Ishikawa (cell line): ENCODE data around the gene FAM131C.

Experiments used
- CEBPB ChIP-seq: IDR thresholded peaks from 2 replicates; pipeline ENCODE4 v1.6.1; 2012
- EGR1 ChIP-seq: IDR thresholded peaks from 2 replicates; pipeline ENCODE4 v1.6.1; 2012
- EP300 ChIP-seq: IDR thresholded peaks from 2 replicates; pipeline ENCODE4 v1.6.1; 2012; ENCODE audit warnings: borderline replicate concordance
- FOXM1 ChIP-seq: IDR thresholded peaks from 2 replicates; pipeline ENCODE4 v1.6.1; 2012; ENCODE audit warnings: low read depth, borderline replicate concordance
- RAD21 ChIP-seq: IDR thresholded peaks from 2 replicates; pipeline ENCODE4 v1.6.1; 2012; ENCODE audit warnings: low read depth
- TAF1 ChIP-seq: IDR thresholded peaks from 2 replicates; pipeline ENCODE4 v1.6.1; 2012; ENCODE audit warnings: low read depth, mild to moderate bottlenecking
- TCF12 ChIP-seq: IDR thresholded peaks from 2 replicates; pipeline ENCODE4 v1.6.1; 2012; ENCODE audit warnings: low read depth
- TEAD4 ChIP-seq: IDR thresholded peaks from 2 replicates; pipeline ENCODE4 v1.6.1; 2012
- YY1 ChIP-seq: IDR thresholded peaks from 2 replicates; pipeline ENCODE4 v1.6.1; 2012; ENCODE audit warnings: low read depth
- TF ChIP-seq, protein P1 (sequence below): IDR thresholded peaks from 2 replicates; pipeline ENCODE4 v1.6.1; 2012; ENCODE audit warnings: low read depth, mild to moderate bottlenecking
- TF ChIP-seq, protein P2 (sequence below): IDR thresholded peaks from 2 replicates; pipeline ENCODE4 v1.6.1; 2012
- TF ChIP-seq, protein P3 (sequence below): IDR thresholded peaks from 2 replicates; pipeline ENCODE4 v1.6.1; 2012

DNA sequence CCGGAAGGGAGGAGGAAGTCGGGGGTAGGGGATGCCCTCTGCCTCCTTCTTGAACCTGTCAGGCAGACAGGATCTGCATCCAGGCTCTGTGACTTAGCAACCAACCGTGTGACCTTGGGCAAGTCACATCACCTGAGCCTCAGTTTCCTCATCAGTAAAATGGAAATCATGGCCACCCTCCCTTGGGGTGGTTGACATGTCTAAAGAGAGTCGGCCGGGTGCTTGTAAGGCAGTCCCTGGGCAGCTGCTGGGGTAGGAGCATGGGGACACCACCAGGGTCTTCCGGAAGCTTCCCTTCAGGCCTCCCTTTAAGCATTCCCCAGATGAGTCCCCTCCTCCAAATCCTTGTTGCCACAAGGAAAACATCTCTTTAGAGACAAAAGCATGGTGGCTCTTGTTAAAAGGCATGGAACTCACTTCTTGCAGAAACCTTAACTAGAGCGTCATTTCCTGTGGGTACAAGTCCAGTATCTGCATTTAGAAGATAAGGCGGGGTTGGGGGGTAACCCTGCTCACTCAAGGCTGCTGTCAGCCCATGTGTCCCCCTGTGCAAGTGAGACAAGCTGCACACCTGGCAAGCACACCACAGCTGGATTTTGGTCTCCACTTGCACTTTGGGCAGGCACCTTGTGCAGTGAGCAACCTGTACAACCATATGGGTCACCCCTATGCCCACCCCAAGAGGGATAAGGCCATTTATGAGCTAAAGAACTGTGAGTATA is 19.5 kb downstream of the FAM131C start:
- TF ChIP-seq, protein P1, sequence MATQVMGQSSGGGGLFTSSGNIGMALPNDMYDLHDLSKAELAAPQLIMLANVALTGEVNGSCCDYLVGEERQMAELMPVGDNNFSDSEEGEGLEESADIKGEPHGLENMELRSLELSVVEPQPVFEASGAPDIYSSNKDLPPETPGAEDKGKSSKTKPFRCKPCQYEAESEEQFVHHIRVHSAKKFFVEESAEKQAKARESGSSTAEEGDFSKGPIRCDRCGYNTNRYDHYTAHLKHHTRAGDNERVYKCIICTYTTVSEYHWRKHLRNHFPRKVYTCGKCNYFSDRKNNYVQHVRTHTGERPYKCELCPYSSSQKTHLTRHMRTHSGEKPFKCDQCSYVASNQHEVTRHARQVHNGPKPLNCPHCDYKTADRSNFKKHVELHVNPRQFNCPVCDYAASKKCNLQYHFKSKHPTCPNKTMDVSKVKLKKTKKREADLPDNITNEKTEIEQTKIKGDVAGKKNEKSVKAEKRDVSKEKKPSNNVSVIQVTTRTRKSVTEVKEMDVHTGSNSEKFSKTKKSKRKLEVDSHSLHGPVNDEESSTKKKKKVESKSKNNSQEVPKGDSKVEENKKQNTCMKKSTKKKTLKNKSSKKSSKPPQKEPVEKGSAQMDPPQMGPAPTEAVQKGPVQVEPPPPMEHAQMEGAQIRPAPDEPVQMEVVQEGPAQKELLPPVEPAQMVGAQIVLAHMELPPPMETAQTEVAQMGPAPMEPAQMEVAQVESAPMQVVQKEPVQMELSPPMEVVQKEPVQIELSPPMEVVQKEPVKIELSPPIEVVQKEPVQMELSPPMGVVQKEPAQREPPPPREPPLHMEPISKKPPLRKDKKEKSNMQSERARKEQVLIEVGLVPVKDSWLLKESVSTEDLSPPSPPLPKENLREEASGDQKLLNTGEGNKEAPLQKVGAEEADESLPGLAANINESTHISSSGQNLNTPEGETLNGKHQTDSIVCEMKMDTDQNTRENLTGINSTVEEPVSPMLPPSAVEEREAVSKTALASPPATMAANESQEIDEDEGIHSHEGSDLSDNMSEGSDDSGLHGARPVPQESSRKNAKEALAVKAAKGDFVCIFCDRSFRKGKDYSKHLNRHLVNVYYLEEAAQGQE, result no peak
- no peak for TF ChIP-seq TAF1
- TF ChIP-seq, protein P2, sequence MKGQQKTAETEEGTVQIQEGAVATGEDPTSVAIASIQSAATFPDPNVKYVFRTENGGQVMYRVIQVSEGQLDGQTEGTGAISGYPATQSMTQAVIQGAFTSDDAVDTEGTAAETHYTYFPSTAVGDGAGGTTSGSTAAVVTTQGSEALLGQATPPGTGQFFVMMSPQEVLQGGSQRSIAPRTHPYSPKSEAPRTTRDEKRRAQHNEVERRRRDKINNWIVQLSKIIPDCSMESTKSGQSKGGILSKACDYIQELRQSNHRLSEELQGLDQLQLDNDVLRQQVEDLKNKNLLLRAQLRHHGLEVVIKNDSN, result no peak
- TF ChIP-seq CEBPB, result no peak
- TF ChIP-seq, protein P3, sequence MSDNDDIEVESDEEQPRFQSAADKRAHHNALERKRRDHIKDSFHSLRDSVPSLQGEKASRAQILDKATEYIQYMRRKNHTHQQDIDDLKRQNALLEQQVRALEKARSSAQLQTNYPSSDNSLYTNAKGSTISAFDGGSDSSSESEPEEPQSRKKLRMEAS, result no peak
- TF ChIP-seq RAD21, result no peak
- TF ChIP-seq TEAD4, result no peak
- TF ChIP-seq EP300, result no peak
- TF ChIP-seq YY1, result no peak
- TF ChIP-seq TCF12, result no peak
- TF ChIP-seq EGR1, result no peak
- no peak for TF ChIP-seq FOXM1
